Hepatic stellate cell (primary cell): Measurements from ENCODE around the gene LHCGR.

Experiments used
- DNase-seq: peaks from one replicate; pipeline ENCODE4 v3.0.0; 2011; ENCODE audit warnings: low spot score

Gene LHCGR

GRCh38 chr2:48755473-48755872 is at the start of gene LHCGR:
Gene LHCGR (minus strand): TSS chr2:48755724. CDS start chr2:48755671, 53 bp downstream.
- DNase-seq: no peak

- DNase-seq: no peak
Observed at GRCh38 chr2:48799601-48800000, 44.1 kb upstream of the LHCGR start.

- no peak for DNase-seq
Observed at GRCh38 chr2:48795065-48795464, 39.5 kb upstream of the LHCGR start.

- DNase-seq: no peak
Observed at GRCh38 chr2:48793671-48794070, 38.1 kb upstream of the LHCGR start.

GRCh38 chr2:48792030-48792429 is 36.5 kb upstream of the LHCGR start:
- no peak for DNase-seq

GRCh38 chr2:48790407-48791170 is 35.1 kb upstream of the LHCGR start:
- no peak for DNase-seq

GRCh38 chr2:48787580-48787979 is 32.1 kb upstream of the LHCGR start:
- no peak for DNase-seq

- no peak for DNase-seq
Observed at GRCh38 chr2:48781366-48781765, 25.8 kb upstream of the LHCGR start.

- DNase-seq: no peak
Observed at GRCh38 chr2:48779019-48779716, 23.6 kb upstream of the LHCGR start.

GRCh38 chr2:48774251-48774650 is 18.7 kb upstream of the LHCGR start:
- DNase-seq: no peak

- no peak for DNase-seq
Observed at GRCh38 chr2:48771241-48772014, 15.9 kb upstream of the LHCGR start.

GRCh38 chr2:48770181-48770580 is 14.7 kb upstream of the LHCGR start:
- no peak for DNase-seq

- DNase-seq: no peak
Observed at GRCh38 chr2:48768669-48769068, 13.1 kb upstream of the LHCGR start.

- DNase-seq: no peak
Observed at GRCh38 chr2:48767330-48767729, 11.8 kb upstream of the LHCGR start.

- no peak for DNase-seq
Observed at GRCh38 chr2:48760826-48761225, 5.3 kb upstream of the LHCGR start.

- no peak for DNase-seq
Observed at GRCh38 chr2:48759682-48760081, 4.2 kb upstream of the LHCGR start.

GRCh38 chr2:48756289-48756688 is 765 bp upstream of the LHCGR start:
- DNase-seq: no peak

GRCh38 chr2:48754874-48755273 is 650 bp downstream of the LHCGR start:
- no peak for DNase-seq

GRCh38 chr2:48753228-48753627 is 2.3 kb downstream of the LHCGR start:
- no peak for DNase-seq

GRCh38 chr2:48750128-48750739 is 5.3 kb downstream of the LHCGR start:
- DNase-seq: no peak

- DNase-seq: no peak
Observed at GRCh38 chr2:48749291-48750127, 6.0 kb downstream of the LHCGR start.

GRCh38 chr2:48747319-48747718 is 8.2 kb downstream of the LHCGR start:
- no peak for DNase-seq
